Right cardiac atrium (tissue), 5 donors: ENCODE measurements around the gene SPATA6L. TPM values are rescaled to one million over a fixed set of nuclear protein-coding genes. Genes with fewer than 3 reads are reported as not detected.
A peak's percentile ranks its signal among the peaks of the same experiment; 100 is the strongest.

ENCODE experiments used
- ATAC-seq, 2 donors: fragments of 200-7000 bp; cut with Tn5 transposase; one replicate each; pipeline versions ENCODE4 v1.8.0 to v1.9.1; 2020; ENCODE audit warnings: moderate library complexity in 2 of 2, mild to moderate bottlenecking in 1 of 2
- DNase-seq, 3 donors: peaks; one replicate each; pipeline ENCODE4 v3.0.0-alpha.2; 2020
- H3K27ac ChIP-seq: one replicate; pipeline ENCODE4 v1.5.1; 2013; ENCODE audit warnings: mild to moderate bottlenecking, low read length, control low read depth, moderate library complexity
- H3K27me3 ChIP-seq: one replicate; pipeline ENCODE4 v1.6.1; 2013; ENCODE audit not compliant: control insufficient read depth, insufficient read depth
- H3K4me1 ChIP-seq: one replicate; pipeline ENCODE4 v1.6.1; 2013; ENCODE audit warnings: low read length; ENCODE audit not compliant: control insufficient read depth, insufficient read depth
- H3K4me3 ChIP-seq: one replicate; pipeline ENCODE4 v1.5.1; 2013; ENCODE audit warnings: low read length, control low read depth
- H3K9me3 ChIP-seq: one replicate; pipeline ENCODE4 v1.6.1; 2013; ENCODE audit warnings: low read length; ENCODE audit not compliant: control insufficient read depth
- WGBS: extraction: QIAGEN DNeasy Blood & Tissue Kit; methylation state at CpG from one replicate; pipeline ENCODE4 v1.1.7; 2013; 5-methylcytosine and 5-hydroxymethylcytosine counted together
- intact Hi-C, 4 donors: fragments of 100-400 bp; cut with DNase I; formaldehyde crosslinking; loops; one replicate each; pipeline versions ENCODE4 v1.11.0 to v1.14.0; 2022 to 2023
- long read RNA-seq, 4 donors: library from polyadenylated mRNA; unstranded; transcript quantifications; one replicate each; pipeline ENCODE4 v2.0.0, GENCODE V29; 2020 to 2021
- polyA plus RNA-seq: library from polyadenylated mRNA; stranded (reverse); fragments of 200-250 nt; gene quantifications from one replicate; pipeline ENCODE4 v1.2.3, GENCODE V29; 2013
- total RNA-seq, 4 donors: library from RNA; stranded (reverse); fragmentation: NEBNext Ultra II Directional; extraction: Animal tissue kit (Norgen Biotek cat#: 25700); gene quantifications; one replicate each; pipeline ENCODE4 v1.2.1, GENCODE V29; 2021
- donor health status: healthy with polysubstance abuse.
- donor health status: DM: no; HTN: yes; CAD: no.
- donor health status: DM: no; HTN: no; CAD: no.
- donor health status: DM: no; HTN: yes; CAD: no; lungs with severe emphysema.
- donor health status: DM: yes; HTN: yes; CAD: no.

Gene SPATA6L, protein sequence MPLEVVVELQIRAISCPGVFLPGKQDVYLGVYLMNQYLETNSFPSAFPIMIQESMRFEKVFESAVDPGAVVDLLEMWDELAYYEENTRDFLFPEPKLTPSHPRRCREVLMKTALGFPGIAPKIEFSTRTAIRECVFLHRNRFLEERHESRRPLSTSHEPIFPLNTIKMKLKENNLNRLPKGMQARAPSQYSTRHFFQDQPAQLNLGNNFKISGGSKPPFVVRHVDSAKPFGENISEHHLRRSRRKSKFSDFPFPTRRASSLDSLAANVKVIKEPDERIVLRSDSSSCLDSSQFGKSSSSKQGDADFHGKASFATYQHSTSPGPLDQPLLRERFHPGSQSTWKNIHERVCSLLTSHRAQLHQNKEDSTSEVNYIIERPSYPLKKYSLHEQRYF
- 1 to 10 TPM; 1.4 to 1.7 (median 1.6) TPM for total RNA-seq
- 0.59 TPM for polyA plus RNA-seq
- long read RNA-seq, donor 1, partial matches to known transcripts: 0 of 2 reads
- long read RNA-seq, donor 1, other reads (novel, unspliced or antisense): 2 of 2 reads
- long read RNA-seq, donor 2, partial matches to known transcripts: 1 of 1 reads
- long read RNA-seq, donor 2, other reads (novel, unspliced or antisense): 0 of 1 reads
- long read RNA-seq, donor 3, partial matches to known transcripts: 0 of 2 reads
- long read RNA-seq, donor 3, other reads (novel, unspliced or antisense): 2 of 2 reads
- long read RNA-seq, donor 4: 0 reads

DNA sequence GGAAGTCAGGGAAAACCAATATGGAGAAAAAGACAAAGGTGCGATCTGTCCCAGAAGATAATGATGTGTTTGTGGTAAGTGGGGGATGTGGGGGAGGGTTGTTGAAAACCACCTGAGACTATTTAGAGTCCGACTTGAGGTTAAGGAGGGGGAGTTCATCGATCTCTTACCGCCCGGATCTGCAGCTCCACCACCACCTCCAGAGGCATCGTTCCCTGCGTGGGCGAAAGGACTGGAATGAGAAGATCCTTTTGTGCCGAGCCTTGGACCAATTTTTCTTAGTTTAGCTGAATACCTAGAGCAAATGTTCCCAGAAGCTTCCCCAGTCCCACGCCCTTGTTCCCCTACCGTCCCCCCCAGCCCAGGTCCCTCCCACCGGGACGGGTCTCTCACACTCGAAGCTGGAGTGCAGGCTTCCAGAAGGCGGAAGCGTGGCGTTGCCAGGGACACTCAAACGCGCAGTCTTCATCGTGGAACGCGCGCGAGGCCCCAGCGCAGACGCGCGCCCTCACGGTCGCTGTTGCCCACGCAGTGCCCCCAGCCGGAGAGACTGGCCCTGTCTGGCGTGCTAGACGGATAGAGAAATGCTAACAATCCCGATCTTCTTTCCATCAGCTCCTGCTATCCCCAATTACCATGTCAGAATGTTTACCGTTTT, at the start of gene SPATA6L:
Gene SPATA6L (minus strand): TSS at position 439 of the 658 bp plus-strand sequence. CDS start 230 bp downstream, at position 209.
- intact Hi-C loops: loop anchor here in 1 of 4 donors (10.0 kb wide), 1 partner anchor 69 kb away; no protein-coding TSS in a partner anchor
- ATAC-seq (peak; percentile 81), DNase-seq (peak; percentile 80 to 92 (median 88))
- Histone ChIP-seq H3K4me1 (peaks cover 4% of the 10 kb centered on the region), H3K9me3 (no peaks in the 10 kb centered on the region), H3K4me3 (peak within 1 kb of the TSS; percentile 60), H3K27me3 (no peaks in the 10 kb centered on the region), H3K27ac (no peak within 1 kb of the TSS)
- 1% methylated on average over 36 of the region's 36 CpGs for WGBS

DNA sequence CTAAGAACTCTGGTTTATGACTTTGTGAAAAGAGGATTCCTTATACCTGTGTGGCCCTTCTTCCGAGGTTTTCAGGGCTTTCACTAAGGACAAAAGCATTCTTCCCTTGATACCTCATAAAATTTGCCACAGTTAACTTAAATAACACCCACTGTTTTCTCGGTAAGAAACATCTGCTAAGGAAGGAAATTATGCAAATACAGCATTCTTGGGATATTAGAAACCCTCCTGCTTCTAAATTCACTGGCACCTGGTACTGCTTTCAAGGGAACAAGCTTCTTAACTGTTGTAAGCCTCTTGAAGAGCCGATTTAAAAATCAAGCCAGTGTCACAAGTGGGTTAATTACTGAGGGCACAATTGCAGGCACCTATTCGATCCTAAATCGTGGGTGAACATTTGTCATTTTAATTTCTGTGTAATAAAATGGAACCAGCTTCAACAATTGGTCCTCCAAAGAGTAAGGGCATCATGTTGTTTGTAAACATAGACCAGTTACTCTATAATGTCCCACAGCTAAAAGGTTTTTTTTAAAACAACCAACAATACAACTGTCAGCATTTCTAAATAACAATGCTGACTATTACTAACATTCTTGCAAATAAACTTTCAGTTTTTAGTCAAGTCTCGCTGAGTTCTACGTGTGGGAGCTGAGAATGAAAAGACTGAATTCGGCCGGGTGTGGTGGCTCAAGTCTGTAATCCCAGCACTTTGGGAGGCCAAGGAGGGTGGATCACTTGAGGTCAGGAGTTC, 48.2 kb upstream of the SPATA6L start:
- DNase-seq: no peak
- Histone ChIP-seq H3K4me3 (no peak overlapping the region), H3K4me1 (no peaks in the 10 kb centered on the region), H3K9me3 (no peaks in the 10 kb centered on the region), H3K27ac (no peak overlapping the region), H3K27me3 (no peaks in the 10 kb centered on the region)
- no peak for ATAC-seq
- intact Hi-C loops: no loop called here
- WGBS: 82% methylated on average over 9 of the region's 9 CpGs

DNA sequence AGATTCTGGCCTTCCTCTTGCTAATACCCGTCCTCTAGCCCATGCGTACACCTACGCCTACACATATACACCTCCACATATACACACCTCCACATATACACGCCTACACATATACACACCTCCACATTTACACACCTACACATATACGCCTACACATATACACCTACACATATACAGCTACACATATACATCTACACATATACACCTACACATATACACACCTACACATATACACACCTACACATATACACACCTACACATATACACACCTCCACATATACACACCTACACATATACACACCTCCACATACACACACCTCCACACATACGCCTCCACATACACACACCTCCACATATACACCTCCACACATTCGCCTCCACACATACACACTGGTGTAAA, 47.6 kb upstream of the SPATA6L start:
- Histone ChIP-seq H3K27ac (no peak overlapping the region), H3K9me3 (no peaks in the 10 kb centered on the region), H3K4me3 (no peak overlapping the region), H3K4me1 (no peaks in the 10 kb centered on the region), H3K27me3 (no peaks in the 10 kb centered on the region)
- ATAC-seq (peak; percentile 51 to 81), DNase-seq (no peak)
- intact Hi-C loops: no loop called here
- 56% methylated on average over 7 of the region's 7 CpGs for WGBS

DNA sequence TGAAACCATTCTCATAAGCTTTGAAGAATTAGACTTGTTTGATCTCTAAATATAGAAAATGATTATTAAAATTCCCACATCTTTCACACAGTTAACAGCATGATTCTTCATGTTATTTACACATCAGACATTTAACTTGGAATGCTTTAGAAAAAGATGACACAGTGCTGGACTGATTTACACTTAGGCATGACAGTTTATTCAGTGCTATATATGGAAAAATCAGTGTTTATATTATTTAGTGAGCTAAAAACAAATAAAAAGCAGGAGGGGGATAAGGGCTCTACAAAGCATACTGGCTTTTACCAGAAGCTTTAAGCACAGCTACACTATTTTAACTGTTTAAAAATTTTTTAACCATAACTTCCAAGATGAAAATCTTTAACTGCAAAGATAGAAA, 43.1 kb upstream of the SPATA6L start:
- H3K27me3 ChIP-seq: no peaks in the 10 kb centered on the region
- DNase-seq: no peak
- ATAC-seq: no peak
- no peak overlapping the region for H3K4me3 ChIP-seq
- no peaks in the 10 kb centered on the region for H3K4me1 ChIP-seq
- H3K9me3 ChIP-seq: no peaks in the 10 kb centered on the region
- no peak overlapping the region for H3K27ac ChIP-seq
- intact Hi-C loops: no loop called here

DNA sequence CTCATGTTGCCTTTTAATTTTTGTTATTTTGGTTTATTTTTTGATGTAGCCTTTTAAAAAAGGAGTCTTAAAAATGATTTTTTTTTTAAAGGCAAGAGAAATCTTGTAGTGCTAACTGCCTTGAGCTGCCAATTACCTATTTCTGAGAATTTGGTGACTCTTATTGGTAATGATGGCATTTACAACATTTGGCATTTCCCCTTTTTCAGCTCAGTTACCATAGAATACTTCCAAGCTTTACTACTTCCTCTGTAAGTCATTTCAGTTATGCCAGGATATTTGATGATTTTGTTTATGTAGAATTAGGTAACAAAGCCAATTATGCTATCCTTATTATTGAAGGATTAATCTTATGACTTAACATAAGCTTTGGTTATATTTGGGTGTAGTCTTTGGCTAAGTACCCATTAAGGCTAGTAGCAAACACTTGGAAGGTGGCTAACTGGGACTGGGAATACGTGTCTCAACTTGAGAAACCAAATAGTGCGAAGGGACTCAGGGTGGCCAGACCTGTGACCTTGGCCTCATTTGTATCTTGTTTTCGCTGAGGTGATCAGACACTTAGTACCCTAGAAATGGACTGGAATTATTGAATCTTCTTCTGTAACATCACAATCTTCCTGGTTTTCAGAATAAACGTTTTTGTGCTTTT, 40.8 kb upstream of the SPATA6L start:
- DNase-seq: no peak
- 74% methylated on average over 4 of the region's 4 CpGs for WGBS
- H3K27ac ChIP-seq: no peak overlapping the region
- ATAC-seq: no peak
- no peak overlapping the region for H3K4me3 ChIP-seq
- no peaks in the 10 kb centered on the region for H3K4me1 ChIP-seq
- H3K27me3 ChIP-seq: no peaks in the 10 kb centered on the region
- intact Hi-C loops: no loop called here
- no peaks in the 10 kb centered on the region for H3K9me3 ChIP-seq

DNA sequence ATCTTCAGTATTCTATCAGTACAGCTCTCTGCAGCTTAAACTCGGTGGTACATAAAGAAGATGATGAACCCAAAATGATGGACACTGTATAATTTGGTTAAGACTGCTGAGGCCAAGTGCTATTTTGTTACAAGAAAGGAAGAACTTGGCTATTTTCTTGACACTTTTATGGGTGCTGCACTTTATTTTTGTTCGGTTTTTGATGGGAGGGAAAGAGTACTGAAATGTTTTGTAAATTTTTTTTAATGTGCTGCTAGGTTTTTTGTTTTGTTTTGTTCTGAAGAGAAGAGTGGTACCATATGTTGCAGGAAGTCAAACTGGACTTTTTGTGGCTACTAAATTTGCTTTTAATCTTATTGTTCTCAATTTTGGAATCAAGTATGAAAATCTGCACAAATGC, 39.7 kb upstream of the SPATA6L start:
- intact Hi-C loops: no loop called here
- no peaks in the 10 kb centered on the region for H3K4me1 ChIP-seq
- H3K9me3 ChIP-seq: no peaks in the 10 kb centered on the region
- ATAC-seq (no peak), DNase-seq (no peak)
- H3K4me3 ChIP-seq: no peak overlapping the region
- H3K27me3 ChIP-seq: no peaks in the 10 kb centered on the region
- H3K27ac ChIP-seq: no peak overlapping the region
- 69% methylated on average over 2 of the region's 2 CpGs for WGBS

DNA sequence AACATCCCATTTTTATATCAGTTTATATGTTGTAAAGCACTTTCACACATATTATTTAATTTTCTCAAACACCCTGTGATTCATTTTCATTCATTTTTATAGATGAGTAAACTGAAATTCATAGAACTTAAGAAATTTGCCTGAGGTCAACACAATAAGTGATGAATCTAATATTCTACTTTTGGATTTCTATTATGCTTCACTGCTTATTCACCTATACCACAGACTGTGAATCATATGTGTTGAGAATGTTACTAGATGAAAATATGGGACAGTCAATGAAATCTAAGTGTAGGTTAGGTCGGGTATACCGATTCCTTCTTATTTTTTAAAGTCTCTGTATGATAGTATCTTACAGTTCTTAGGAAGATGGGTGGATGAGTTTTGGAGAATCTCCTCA, 37.8 kb upstream of the SPATA6L start:
- WGBS: 97% methylated on average over 2 of the region's 2 CpGs
- H3K4me1 ChIP-seq: no peaks in the 10 kb centered on the region
- DNase-seq (no peak), ATAC-seq (no peak)
- no peaks in the 10 kb centered on the region for H3K9me3 ChIP-seq
- intact Hi-C loops: no loop called here
- H3K27ac ChIP-seq: no peak overlapping the region
- H3K27me3 ChIP-seq: no peaks in the 10 kb centered on the region
- no peak overlapping the region for H3K4me3 ChIP-seq

DNA sequence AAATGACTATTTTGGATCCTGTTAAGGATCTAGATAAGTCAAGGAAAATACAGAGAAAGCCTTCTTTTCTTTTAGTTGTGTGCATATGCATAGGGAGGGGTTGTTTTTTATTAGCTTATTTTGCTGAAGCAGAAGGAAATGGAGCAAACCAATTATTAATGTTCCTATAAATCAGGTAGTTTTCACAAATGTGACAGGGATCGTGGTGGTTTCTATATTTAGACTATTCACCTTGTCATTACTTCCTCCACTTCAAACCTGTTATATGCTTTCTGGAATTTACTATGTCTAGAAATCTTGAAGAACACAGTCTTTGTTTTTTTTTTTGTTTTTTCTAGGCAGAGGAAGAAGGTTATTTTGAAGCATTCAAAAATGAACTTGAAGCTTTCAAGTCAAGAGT, 35.2 kb upstream of the SPATA6L start:
- Histone ChIP-seq H3K27ac (no peak overlapping the region), H3K4me1 (no peaks in the 10 kb centered on the region)
- intact Hi-C loops: no loop called here

DNA sequence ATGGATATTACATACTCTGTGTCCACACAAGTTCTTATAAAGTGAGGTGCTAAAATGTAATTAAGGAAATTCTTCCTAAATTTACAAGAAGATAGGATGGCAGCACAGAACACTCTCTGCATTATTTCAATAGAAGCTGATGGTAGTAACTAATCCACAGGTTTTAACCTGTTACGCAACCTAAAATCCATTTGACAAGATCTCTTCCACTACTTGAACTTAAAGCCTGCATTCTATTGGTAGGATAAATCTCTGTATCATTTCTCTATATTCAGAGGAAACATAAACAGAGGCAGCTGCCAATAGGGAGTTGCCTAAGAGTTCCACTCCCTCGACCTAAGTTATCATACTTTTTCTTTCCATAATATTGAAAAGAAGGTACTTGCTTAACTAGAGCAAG, 34.7 kb upstream of the SPATA6L start:
- Histone ChIP-seq H3K4me1 (no peaks in the 10 kb centered on the region), H3K27ac (no peak overlapping the region), H3K9me3 (no peaks in the 10 kb centered on the region), H3K27me3 (no peaks in the 10 kb centered on the region), H3K4me3 (no peak overlapping the region)
- ATAC-seq: no peak
- WGBS: 80% methylated on average over 2 of the region's 2 CpGs
- no peak for DNase-seq
- intact Hi-C loops: no loop called here

More for the DNA sequence above, 35.2 kb upstream of the SPATA6L start:
- no peak overlapping the region for H3K4me3 ChIP-seq
- no peak for ATAC-seq
- no peak for DNase-seq
- no peaks in the 10 kb centered on the region for H3K27me3 ChIP-seq
- WGBS: 44% methylated on average over 1 of the region's 1 CpG
- no peaks in the 10 kb centered on the region for H3K9me3 ChIP-seq

DNA sequence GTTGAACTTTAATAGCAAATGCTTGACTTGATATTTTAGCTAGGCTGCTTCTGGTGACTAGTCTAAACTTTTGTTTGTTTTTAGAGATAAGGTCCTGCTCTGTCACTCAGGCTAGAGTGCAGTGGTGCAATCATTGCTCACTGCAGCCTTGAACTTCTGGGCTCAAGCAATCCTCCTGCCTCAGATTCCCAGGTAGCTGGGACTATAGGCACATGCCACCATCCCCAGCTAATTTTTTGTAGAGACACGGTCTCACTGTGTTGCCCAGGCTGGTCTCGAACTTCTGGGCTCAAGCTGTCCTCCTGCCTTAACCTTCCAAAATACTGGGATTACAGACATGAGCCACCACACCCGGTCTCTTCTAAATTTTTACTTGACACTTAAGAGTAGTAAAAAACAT, 33.8 kb upstream of the SPATA6L start:
- Histone ChIP-seq H3K27me3 (no peaks in the 10 kb centered on the region), H3K9me3 (no peaks in the 10 kb centered on the region), H3K4me1 (peaks cover 4% of the 10 kb centered on the region), H3K4me3 (no peak overlapping the region), H3K27ac (no peak overlapping the region)
- intact Hi-C loops: no loop called here
- ATAC-seq (no peak), DNase-seq (no peak)
- WGBS: 94% methylated on average over 3 of the region's 3 CpGs
